Neural crest cell (in vitro differentiated cells): Measurements from ENCODE around the gene CENPVL3. TPM values are rescaled to one million over a fixed set of nuclear protein-coding genes. Genes with fewer than 3 reads are reported as not detected.

Experiments used
- DNase-seq: peaks from one replicate; pipeline ENCODE4 v3.0.0; 2021; ENCODE audit warnings: low read depth, mixed read lengths, low spot score
- H3K27ac Mint-ChIP-seq: one replicate; pipeline ENCODE4 v1.8.0; 2021; ENCODE audit warnings: mild to moderate bottlenecking, mixed read lengths; ENCODE audit not compliant: unreplicated experiment
- H3K27me3 Mint-ChIP-seq: 2 replicates; pipeline ENCODE4 v1.8.0; 2021; ENCODE audit warnings: low read depth, mild to moderate bottlenecking, mixed read lengths
- H3K36me3 Mint-ChIP-seq: 2 replicates; pipeline ENCODE4 v1.8.0; 2021; ENCODE audit warnings: low read depth, mild to moderate bottlenecking, mixed read lengths
- H3K4me1 Mint-ChIP-seq: 2 replicates; pipeline ENCODE4 v1.8.0; 2021; ENCODE audit warnings: mixed read lengths
- H3K4me3 Mint-ChIP-seq: one replicate; pipeline ENCODE4 v1.8.0; 2021; ENCODE audit warnings: mild to moderate bottlenecking, mixed read lengths
- H3K9me3 Mint-ChIP-seq: 2 replicates; pipeline ENCODE4 v1.8.0; 2021; ENCODE audit warnings: mixed read lengths
- total RNA-seq: library from RNA; stranded (reverse); gene quantifications from 2 replicates; pipeline ENCODE4 v1.2.1, GENCODE V29; 2021
- TF ChIP-seq, protein P1 (sequence below): fragments of 200-600 bp; sonication (generic); conservative IDR thresholded peaks from 2 replicates; pipeline ENCODE4 v1.5.0; 2021; ENCODE audit warnings: antibody characterized with exemption, mild to moderate bottlenecking

The CENPVL3 gene
- total RNA-seq, 1 donor from 2014 or later = 11.1 TPM

DNA sequence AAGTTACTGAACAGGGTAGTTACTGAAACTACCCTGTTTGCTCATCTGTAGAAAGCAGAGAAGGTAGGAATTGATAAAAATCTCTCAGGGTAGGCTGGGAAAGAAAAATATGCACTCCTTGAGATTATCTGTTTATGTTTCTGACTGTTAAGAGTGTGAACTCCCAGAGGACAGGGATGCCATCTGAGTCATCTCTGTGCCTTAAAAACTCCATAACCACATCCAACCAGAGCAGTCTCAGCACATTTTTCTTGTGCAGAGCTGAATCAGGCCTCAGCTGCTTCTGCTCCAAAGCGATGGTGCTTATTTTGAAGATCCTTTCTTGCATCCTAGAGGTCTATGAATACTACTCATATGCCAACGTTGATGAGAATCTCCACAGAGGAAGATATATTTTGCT is 9.9 kb downstream of the CENPVL3 start:
- Mint-ChIP-seq H3K9me3 (no peaks in the 10 kb centered on the region), H3K27me3 (peaks cover 23% of the 10 kb centered on the region), H3K36me3 (no peaks in the 10 kb centered on the region), H3K27ac (no peak overlapping the region), H3K4me1 (no peaks in the 10 kb centered on the region), H3K4me3 (no peak overlapping the region)
- DNase-seq = no peak
- TF ChIP-seq, protein P1, sequence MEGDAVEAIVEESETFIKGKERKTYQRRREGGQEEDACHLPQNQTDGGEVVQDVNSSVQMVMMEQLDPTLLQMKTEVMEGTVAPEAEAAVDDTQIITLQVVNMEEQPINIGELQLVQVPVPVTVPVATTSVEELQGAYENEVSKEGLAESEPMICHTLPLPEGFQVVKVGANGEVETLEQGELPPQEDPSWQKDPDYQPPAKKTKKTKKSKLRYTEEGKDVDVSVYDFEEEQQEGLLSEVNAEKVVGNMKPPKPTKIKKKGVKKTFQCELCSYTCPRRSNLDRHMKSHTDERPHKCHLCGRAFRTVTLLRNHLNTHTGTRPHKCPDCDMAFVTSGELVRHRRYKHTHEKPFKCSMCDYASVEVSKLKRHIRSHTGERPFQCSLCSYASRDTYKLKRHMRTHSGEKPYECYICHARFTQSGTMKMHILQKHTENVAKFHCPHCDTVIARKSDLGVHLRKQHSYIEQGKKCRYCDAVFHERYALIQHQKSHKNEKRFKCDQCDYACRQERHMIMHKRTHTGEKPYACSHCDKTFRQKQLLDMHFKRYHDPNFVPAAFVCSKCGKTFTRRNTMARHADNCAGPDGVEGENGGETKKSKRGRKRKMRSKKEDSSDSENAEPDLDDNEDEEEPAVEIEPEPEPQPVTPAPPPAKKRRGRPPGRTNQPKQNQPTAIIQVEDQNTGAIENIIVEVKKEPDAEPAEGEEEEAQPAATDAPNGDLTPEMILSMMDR = no peak

DNA sequence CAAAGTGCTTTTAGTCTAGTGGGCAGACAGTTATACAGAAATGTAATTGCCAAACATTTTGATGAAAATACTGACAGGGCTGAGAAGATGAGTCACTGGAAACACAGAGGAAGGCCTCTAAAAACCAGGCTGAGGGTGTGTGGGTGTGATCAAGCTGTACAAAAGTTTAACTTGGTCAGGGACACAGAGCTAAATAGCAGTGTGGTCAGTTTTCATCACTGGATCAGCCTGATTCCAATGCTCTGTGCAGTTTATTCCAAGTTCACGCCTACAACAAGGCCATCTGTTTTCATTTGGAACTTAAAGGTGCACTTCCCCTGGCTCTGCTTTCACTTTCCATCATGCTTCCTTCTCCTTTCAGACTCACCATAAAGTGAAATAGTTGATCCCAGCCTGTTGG is 10.6 kb downstream of the CENPVL3 start:
- Mint-ChIP-seq H3K9me3 (no peaks in the 10 kb centered on the region), H3K4me3 (no peak overlapping the region), H3K27me3 (peaks cover 23% of the 10 kb centered on the region), H3K36me3 (no peaks in the 10 kb centered on the region), H3K4me1 (no peaks in the 10 kb centered on the region), H3K27ac (no peak overlapping the region)
- no peak for DNase-seq
- TF ChIP-seq, protein P1 = no peak

DNA sequence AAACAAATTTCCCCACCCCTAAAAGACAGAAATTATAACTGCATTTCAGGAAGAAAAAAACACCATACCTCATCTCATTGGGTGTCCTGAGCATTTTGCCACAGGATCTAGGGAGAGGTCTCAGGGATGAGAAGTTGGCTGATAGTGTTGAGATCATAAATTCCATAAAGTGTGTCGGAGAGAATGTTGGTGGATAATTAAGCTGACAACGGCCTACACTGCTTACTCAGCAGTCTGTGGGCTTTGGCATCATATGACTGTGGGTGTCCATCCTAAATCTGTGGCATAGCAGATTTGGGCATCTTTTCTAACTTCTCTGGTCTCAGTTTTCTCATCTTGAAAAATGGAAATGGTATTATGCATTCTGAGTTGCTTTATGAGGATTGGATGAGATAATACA is 12.3 kb downstream of the CENPVL3 start:
- Mint-ChIP-seq H3K4me3 (no peak overlapping the region), H3K27me3 (peaks cover 15% of the 10 kb centered on the region), H3K9me3 (no peaks in the 10 kb centered on the region), H3K36me3 (no peaks in the 10 kb centered on the region), H3K27ac (no peak overlapping the region), H3K4me1 (no peaks in the 10 kb centered on the region)
- no peak for DNase-seq
- TF ChIP-seq, protein P1 = no peak

DNA sequence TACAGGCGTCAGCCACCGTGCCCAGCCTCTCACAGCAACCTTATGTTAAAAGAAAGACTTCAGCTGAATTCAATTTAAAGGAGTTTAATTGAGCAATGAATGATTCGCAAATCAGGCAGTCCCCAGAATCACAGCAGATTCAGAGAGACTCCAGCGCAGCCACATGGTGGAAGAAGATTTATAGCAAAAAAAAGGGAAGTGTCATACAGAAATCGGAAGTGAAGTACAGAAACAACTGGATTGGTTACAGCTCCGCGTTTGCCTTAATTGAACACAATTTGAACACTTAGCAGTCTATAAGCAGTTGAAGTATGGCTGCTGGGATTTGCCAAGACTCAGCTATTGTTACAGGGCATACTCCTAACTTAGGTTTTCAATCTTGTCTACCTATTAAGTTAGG is 19.8 kb downstream of the CENPVL3 start:
- H3K36me3 Mint-ChIP-seq = no peaks in the 10 kb centered on the region
- no peaks in the 10 kb centered on the region for H3K4me1 Mint-ChIP-seq
- H3K4me3 Mint-ChIP-seq = no peak overlapping the region
- no peak for DNase-seq
- no peak overlapping the region for H3K27ac Mint-ChIP-seq
- H3K9me3 Mint-ChIP-seq = no peaks in the 10 kb centered on the region
- peaks cover 6% of the 10 kb centered on the region for H3K27me3 Mint-ChIP-seq
- TF ChIP-seq, protein P1 = no peak

DNA sequence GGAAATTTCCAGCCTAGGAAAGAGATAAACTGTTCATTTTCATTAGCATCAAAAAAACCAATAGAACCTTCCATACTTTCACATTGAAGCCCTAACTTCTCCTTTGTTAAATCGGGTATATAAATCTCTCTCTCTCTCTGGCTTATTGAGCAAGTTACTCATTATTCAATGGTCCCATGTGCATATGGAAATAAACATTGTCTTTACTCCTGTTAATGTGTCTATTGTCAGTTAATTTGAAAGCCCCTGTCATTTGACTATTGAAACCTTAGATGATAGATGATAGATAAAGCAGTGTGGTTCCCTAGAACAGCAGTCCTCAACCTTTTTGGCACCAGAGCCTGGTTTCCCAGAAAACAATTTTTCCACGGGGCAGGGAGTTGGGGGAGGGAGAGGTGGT is 46.8 kb downstream of the CENPVL3 start:
- DNase-seq = no peak
- Mint-ChIP-seq H3K4me3 (no peak overlapping the region), H3K9me3 (peaks cover 3% of the 10 kb centered on the region), H3K27me3 (no peaks in the 10 kb centered on the region), H3K27ac (no peak overlapping the region), H3K4me1 (no peaks in the 10 kb centered on the region), H3K36me3 (no peaks in the 10 kb centered on the region)
- TF ChIP-seq, protein P1 = no peak

DNA sequence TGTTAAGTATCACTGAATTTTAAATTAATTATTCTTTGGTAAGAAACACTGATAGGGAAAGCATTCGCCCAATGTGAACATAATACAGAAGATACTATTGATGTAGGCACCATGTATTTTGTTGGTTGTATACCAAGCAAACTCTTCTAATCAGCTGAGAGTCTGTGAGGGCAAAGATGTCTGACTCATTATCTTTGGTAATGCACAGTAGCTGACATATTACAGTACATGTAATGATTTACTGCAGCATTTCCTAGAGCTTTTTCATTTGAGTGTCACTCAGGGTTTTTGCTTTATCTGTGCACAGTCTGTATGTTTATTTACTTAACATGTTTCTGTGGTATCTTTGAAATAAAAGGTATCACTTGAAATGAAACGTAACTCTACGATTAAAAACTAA is 49.2 kb downstream of the CENPVL3 start:
- no peaks in the 10 kb centered on the region for H3K27me3 Mint-ChIP-seq
- H3K36me3 Mint-ChIP-seq = no peaks in the 10 kb centered on the region
- H3K4me3 Mint-ChIP-seq = no peak overlapping the region
- H3K9me3 Mint-ChIP-seq = no peaks in the 10 kb centered on the region
- H3K4me1 Mint-ChIP-seq = no peaks in the 10 kb centered on the region
- TF ChIP-seq, protein P1 = no peak
- no peak for DNase-seq
- H3K27ac Mint-ChIP-seq = no peak overlapping the region
